HG03457 (cell line): Measurements from ENCODE around the gene COQ8A.
"Not testable (repeated sequence)": the region's sequence is repeated elsewhere in the genome, so short reads cannot be mapped to it uniquely, and the experiment has no call there.

Source experiments
- ATAC-seq: cut with Tn5 transposase; IDR thresholded peaks from one replicate; pipeline ENCODE4 v1.9.1; 2021; ENCODE audit warnings: moderate number of reproducible peaks; ENCODE audit not compliant: unreplicated experiment

The COQ8A gene

GRCh38 chr1:226920446-226920894, 19.6 kb upstream of the COQ8A start:
- ATAC-seq = no peak

DNA sequence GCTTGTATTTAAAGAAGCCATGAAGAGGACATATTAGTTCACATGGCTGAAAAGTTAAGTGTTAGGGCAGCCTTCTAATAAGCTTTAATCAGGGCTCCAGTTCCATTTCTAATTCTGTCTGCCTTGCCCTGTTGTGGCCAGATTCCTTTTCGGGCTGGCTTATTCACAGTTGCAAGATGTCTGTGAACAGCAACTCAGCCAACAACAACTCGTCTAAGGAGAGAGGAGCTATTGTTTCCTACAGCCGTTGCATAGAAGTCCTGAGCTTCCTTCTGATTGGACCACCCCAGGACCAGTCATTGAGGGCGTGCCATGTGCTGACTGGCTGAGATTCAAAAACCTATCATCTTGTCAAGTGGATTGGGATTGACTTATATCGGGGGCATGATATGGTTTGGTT, 18.6 kb upstream of the COQ8A start:
- ATAC-seq = no peak

- not testable (repeated sequence) for ATAC-seq
Measured at GRCh38 chr1:226929260-226930111, 10.6 kb upstream of the COQ8A start.

DNA sequence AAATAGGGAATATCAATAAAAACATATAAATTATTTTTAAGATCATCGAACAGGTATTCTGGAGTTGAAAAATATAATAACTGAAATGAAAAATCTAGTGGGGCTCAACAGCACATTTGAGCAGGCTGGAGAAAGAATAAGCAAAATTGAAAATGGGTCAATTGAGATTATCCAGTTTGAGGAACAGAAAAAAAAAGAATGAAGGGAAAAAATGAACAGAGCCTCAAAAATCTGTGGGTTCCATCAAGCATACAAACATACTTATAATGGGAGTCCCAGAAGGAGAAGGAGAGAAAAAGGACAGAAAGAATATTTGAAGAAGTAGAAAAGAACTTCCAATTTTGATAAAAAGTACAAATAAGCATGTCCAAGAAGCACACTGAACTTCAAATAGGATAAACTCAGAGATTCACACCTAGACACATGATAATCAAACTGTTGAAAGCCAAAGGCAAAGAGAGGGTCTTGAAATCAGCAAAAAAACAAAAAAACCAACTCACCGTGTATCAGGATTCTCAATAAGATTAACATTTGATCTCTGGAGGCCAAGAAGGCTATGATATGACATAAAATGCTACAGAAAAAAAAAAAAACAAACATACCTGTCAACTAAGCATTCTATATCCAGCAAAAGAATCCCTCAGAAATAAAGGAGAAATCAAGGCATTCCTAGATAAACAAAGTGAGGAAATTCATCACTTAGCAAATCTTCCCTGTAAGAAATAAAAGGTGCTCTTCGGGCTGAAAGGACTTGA, 5.4 kb upstream of the COQ8A start:
- no peak for ATAC-seq

DNA sequence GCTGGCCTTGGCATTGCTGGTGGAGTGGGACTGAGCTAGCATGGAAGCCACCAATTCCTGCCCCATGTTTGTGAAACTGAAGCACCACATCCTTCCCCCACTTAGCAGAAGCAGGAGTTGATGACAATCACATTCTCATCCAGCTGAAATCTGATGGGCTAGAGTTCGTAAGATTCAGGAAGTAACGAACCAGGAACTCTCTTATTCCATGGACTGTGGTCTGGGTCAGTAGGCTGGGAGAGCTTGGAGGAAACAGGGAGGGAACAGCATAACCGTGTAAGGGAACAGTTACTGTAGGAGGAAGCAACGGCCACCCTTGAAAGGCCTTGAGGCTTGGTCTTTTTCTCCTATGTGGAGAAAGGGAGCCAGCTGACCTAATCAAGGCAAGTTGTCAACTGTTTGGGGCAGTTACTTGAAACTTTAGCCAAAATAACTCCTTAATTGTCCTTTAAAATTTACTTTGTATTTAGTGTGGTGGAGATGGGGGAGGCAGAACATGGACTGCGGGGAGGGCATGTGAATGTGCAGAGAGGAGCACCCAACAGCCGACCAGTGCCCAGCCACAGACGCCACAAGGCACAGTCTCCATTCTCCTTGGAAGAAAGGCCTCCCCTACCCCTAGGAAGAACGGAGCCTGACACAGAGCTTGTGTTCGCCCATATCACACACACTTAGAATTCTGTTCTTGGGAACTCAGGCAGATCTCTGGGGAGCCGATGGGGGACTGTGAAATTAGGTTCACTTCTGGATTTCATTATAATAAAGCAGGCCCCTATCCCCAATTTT, 2.0 kb upstream of the COQ8A start:
- no peak for ATAC-seq

- ATAC-seq = no peak
Measured at GRCh38 chr1:226938903-226939437, 1.1 kb upstream of the COQ8A start.

DNA sequence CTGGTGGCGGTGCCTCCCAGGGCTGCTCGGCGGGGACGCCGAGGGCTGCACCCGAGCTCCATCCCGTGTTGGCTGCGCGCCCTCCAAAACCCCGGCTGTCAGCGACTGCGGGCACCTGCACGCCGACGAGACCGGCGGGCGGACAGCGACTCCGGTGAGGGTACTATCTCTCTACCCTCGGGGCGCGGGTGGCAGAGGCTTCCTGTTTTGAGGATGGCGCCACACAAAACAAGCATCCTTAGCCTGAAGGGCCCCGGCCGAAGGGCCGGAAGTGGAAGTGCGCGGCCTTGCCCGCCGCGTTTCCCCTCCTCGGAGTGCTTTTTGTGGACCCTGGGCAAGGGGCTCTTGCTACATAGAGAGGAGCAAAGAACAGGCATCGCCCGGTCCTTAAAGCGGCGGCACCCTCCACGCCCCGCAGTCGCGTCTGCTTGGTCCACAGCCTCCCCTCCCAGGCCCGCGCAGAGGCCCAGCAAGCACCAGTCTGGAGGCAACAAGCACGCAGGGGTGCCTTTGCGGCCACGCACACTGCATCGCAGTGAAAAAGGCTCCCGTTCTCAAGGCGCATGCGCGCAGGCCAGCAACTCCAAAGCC, 561 bp upstream of the COQ8A start:
- peak; percentile 32 for ATAC-seq

- no peak for ATAC-seq
Measured at GRCh38 chr1:226940806-226941067, 643 bp downstream of the COQ8A start.

DNA sequence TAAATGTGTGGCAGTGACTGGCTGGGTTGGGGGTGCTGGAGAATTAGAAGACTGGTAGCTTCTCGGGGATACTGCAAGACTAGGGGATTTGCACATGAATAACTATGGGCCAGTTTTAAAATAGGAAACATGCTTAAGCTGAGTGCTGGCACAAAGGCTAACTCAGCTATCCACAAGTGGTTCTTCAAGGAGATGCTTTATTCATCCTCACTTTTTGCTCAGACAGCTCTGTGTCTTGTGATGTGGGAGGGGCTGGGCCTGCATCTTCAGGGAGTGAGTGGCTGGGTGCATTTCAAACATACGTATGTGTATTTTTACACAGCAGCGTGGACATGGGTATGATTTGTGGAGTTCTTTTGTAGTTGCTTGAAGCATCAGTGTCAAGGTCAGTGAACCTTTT, 2.3 kb downstream of the COQ8A start:
- no peak for ATAC-seq

- ATAC-seq = no peak
Measured at GRCh38 chr1:226943156-226943555, 3.1 kb downstream of the COQ8A start.

DNA sequence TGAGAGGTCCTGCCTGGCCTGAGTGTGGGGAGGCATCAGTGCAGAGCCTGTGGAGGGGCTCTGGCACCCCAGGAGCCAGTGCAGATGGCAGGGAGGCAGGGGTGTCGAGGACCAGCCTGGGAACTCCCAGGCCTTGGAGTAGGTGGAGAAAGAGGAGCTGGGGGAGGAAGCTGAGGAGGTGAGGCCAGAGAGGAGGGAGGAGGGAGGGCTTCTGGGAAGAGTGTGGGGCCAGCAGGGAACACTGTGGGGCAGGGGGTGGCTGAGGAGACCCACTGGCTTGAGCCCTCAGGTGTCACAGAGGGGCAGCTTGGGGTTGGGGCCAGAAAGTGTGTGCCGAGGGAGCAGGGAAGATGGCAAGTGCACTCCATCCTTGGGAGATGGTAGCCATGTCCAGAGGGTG, 3.8 kb downstream of the COQ8A start:
- no peak for ATAC-seq

DNA sequence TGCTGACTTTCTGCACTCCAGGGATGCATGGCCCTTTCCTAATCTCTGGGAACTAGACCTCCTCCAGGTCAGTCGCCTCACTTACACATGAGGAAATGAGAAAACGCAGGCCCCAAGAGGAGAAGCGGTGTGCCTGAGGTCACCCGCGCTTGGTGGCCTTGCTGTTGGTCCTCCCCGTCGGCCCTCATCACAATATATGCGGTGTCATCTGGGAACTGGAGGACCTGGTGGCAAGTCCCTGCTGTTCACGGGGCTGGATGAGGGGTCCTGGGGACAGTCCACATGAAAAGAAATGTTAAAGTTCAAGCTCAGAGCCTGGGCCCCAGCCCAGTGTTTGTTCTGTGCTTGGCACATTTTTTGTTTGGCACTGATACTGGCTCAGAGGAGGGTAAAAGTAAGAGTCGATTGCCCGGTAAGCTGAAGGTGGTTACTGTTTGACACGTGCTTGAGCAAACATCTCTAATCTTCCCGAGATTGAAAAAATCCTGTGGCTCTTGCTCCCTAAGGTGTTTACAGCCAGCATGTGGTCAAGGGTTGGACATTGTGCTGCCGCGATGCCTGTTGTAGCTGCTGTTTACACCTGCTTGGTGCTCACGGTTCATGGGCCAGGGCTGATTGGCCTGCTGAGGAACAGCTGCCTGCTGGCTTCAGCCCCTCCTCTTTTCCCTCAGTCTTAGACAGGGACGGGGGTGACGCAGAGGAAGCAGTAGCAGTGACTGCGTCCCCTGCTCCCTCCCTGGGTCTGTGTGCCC, 5.2 kb downstream of the COQ8A start:
- ATAC-seq = no peak

DNA sequence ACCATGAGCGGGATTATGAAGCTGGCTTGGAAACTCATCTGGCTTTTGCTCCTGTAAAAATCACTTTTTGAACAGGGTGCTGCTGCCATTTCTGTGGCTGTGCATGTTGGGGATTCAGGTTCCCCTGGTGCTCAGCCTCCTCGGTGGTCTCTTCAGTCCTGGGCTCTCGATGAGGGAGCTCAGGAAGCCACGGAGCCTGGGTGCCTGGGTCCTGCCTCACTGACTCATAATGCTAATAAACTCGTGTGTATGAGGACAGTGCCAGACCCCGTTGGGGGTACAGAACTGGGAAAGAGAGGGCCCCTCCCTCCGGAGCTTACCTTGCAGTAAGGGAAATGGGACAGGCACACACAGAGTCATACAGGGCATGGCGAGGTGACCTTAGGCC, 5.8 kb downstream of the COQ8A start:
- ATAC-seq = no peak

DNA sequence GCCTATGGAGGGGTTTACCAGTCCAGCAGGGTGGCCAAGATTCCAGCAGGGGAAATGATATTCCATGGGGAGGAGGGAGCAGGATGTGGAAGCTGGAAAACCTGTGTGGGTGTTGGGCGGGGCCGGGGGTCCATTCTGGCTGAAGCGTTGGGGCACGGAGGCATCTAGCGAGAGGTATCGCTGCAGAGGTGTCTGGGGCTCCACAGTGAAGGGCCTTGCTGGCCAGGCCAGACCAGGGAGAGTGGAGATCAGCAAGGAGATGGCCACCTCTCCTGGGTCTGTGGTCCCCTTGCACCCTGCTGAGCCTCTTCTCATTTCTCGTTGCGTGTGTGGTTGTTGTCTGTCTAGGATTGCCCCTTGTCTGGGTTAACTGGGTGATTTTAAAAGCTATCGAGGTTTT, 6.2 kb downstream of the COQ8A start:
- no peak for ATAC-seq

DNA sequence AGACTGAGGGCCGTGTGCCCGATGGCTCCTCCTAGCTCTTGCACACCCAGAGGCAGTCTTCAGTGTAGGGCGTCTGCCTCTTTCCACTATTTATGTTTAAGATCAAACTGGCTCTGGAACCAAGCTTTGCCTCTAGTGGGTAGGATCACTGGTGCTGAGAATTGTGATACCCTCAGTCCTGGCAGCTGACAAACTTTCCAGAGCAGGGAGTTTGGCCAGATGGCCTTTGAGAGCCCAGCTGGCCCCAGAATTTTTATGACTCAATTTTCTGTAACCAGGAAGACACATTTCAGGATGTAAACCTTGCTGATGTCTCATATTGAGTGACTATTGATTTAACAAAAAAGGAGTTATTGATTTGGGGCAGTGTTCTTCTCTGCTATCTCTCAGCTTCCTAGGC, 6.7 kb downstream of the COQ8A start:
- no peak for ATAC-seq

DNA sequence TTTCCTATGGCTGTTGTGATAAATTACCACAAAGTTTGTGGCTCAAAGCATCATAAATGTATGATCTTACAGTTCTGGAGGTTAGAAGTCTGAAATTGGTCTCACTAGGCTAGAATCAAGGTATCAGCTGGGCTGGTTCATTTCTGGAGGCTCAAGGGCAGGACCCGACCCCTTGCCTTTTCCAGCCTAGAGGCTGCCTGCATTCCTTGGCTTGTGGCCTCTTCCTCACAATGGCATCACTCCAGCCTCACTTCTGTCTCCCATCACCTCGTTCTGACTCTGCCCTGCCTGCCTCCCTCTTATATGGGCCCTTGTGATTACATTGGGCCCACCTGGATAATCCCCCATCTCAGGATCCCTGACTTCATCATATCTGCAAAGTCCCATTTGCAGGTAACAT, 8.0 kb downstream of the COQ8A start:
- no peak for ATAC-seq

- no peak for ATAC-seq
Measured at GRCh38 chr1:226948480-226948879, 8.4 kb downstream of the COQ8A start.

DNA sequence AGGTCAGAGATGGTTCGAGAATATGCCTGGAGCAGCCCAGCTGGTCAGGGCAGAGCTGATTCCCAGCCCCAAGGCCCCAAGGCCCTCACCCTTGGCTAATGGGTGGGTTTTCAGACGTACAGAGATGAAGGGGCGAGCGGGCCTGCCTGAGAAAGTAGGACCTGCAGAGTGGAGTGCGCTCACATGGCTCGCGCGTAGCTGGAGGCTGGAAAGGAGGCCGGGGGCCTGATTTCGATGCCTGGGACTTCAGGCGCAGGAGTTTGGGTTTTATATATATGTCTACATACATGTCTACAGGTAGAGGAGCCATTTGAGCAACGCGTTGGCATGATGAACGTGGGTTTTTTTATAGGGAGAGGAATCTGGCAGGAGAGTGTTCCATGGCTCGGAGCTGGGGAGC, 8.9 kb downstream of the COQ8A start:
- no peak for ATAC-seq

DNA sequence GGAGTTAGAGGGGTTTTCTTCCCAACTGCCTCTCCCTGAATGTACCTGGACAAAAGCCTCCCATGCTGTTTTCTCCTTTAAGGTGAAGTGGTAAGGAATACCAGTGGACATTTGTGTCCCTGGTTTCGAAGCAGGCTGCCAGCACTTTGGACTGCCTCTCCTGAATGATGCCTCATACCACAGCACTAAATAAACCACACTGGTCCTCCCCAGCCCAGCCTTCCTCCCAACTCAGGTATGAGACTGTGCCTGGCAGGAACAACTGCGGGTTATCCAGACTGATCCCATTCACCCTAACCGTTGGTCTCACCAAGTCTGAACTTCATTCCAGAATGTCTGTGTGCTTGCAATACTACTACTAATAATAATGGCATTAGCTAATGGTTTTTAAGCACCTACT, 9.3 kb downstream of the COQ8A start:
- ATAC-seq = no peak

- ATAC-seq = no peak
Measured at GRCh38 chr1:226950316-226950715, 10.2 kb downstream of the COQ8A start.
